Suppressor macrophage (primary cell): ENCODE measurements around the gene SHISA6.
"Not testable (repeated sequence)": the region's sequence is repeated elsewhere in the genome, so short reads cannot be mapped to it uniquely, and the experiment has no call there.

Source experiments
- DNase-seq, 4 experiments: peaks; one replicate each; pipeline ENCODE4 v3.0.0-alpha.2; 2020 to 2022

The SHISA6 gene

GRCh38 chr17:11267999-11268575, 27.1 kb downstream of the SHISA6 start:
- DNase-seq, result no peak

GRCh38 chr17:11269210-11269609, 28.2 kb downstream of the SHISA6 start:
- no peak for DNase-seq

GRCh38 chr17:11272191-11272590, 31.2 kb downstream of the SHISA6 start:
- no peak for DNase-seq

- no peak for DNase-seq
These were observed 32.6 kb downstream of the SHISA6 start for GRCh38 chr17:11273596-11273995.

- DNase-seq, result no peak
These were observed 33.1 kb downstream of the SHISA6 start for GRCh38 chr17:11274106-11274505.

GRCh38 chr17:11276486-11276885, 35.5 kb downstream of the SHISA6 start:
- DNase-seq, result no peak

- no peak for DNase-seq
These were observed 37.4 kb downstream of the SHISA6 start for GRCh38 chr17:11278186-11278991.

- DNase-seq, result no peak
These were observed 37.9 kb downstream of the SHISA6 start for GRCh38 chr17:11278992-11279270.

- DNase-seq, result no peak
These were observed 38.8 kb downstream of the SHISA6 start for GRCh38 chr17:11279776-11280344.

GRCh38 chr17:11282586-11282985, 41.6 kb downstream of the SHISA6 start:
- no peak for DNase-seq

- DNase-seq, result no peak
These were observed 43.8 kb downstream of the SHISA6 start for GRCh38 chr17:11284811-11285210.

GRCh38 chr17:11285946-11286345, 44.9 kb downstream of the SHISA6 start:
- no peak for DNase-seq

GRCh38 chr17:11287791-11288190, 46.8 kb downstream of the SHISA6 start:
- no peak for DNase-seq

GRCh38 chr17:11290814-11291213, 49.8 kb downstream of the SHISA6 start:
- DNase-seq, result no peak

GRCh38 chr17:11292491-11292890, 51.5 kb downstream of the SHISA6 start:
- DNase-seq, result no peak

GRCh38 chr17:11293480-11293879, 52.5 kb downstream of the SHISA6 start:
- DNase-seq, result no peak

- no peak for DNase-seq
These were observed 53.8 kb downstream of the SHISA6 start for GRCh38 chr17:11294826-11295225.

GRCh38 chr17:11296994-11297393, 56.0 kb downstream of the SHISA6 start:
- peak in 3 of 4 experiments; percentile 10 to 32 (median 17) for DNase-seq

- no peak for DNase-seq
These were observed 57.4 kb downstream of the SHISA6 start for GRCh38 chr17:11298401-11298800.

GRCh38 chr17:11300201-11300600, 59.2 kb downstream of the SHISA6 start:
- DNase-seq, result no peak

GRCh38 chr17:11300738-11301137, 59.7 kb downstream of the SHISA6 start:
- no peak for DNase-seq

- DNase-seq, result not testable (repeated sequence)
These were observed 60.9 kb downstream of the SHISA6 start for GRCh38 chr17:11301874-11302273.

- DNase-seq, result no peak
These were observed 61.6 kb downstream of the SHISA6 start for GRCh38 chr17:11302401-11303186.
